T-helper 2 cell treated with Interferon-gamma antibody and Interleukin-4, amounts not matched to agents 5 μg/mL and 100 μg/mL, for 36 hours (primary cell): ENCODE data around the gene TDRD9.

Experiments used
- DNase-seq: peaks from one replicate; pipeline ENCODE4 v3.0.0; 2021; ENCODE audit warnings: low spot score
- H3K27ac Mint-ChIP-seq: one replicate; pipeline ENCODE4 v1.8.0; 2021; ENCODE audit warnings: mild to moderate bottlenecking, mixed read lengths
- H3K27me3 Mint-ChIP-seq: one replicate; pipeline ENCODE4 v1.8.0; 2021; ENCODE audit warnings: low read depth, mixed read lengths
- H3K36me3 Mint-ChIP-seq: one replicate; pipeline ENCODE4 v1.8.0; 2021; ENCODE audit warnings: low read depth, mixed read lengths
- H3K4me1 Mint-ChIP-seq: one replicate; pipeline ENCODE4 v1.8.0; 2021; ENCODE audit warnings: low read depth, mixed read lengths
- H3K4me3 Mint-ChIP-seq: one replicate; pipeline ENCODE4 v1.8.0; 2022; ENCODE audit warnings: mild to moderate bottlenecking, moderate library complexity, mixed read lengths
- H3K9me3 Mint-ChIP-seq: one replicate; pipeline ENCODE4 v1.8.0; 2021; ENCODE audit warnings: mixed read lengths

The TDRD9 gene

DNA sequence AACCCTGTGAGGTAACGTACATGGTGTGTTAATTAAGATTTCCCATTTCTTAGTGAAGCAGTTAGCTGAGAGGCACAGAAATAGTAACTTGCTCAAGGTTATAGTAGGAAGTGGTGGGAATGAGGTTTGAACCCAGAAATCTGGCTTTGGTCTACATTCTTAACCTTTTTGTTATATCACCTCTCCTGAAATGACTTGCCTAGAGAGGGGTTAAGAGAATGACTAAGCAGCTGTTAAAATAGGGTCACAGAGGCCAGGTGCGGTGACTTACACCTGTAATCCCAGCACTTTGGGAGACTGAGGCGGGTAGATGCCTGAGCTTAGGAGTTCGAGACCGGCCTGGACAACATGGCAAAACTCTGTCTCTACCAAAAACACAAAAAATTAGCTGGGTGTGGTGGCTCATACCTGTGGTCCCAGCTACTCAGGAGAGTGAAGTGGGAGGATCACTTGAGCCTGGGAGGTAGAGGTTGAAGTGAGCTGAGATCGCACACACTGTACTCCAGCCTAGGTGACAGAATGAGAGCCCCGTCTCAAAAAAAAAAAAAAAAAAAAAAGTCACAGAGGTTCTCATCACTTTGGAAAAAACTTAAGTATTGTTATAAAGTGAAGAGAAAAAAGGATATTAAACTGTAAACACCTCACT, 71.7 kb downstream of the TDRD9 start:
- Mint-ChIP-seq H3K36me3 (no peaks in the 10 kb centered on the region), H3K4me1 (peaks cover 2% of the 10 kb centered on the region), H3K27me3 (peaks cover 7% of the 10 kb centered on the region), H3K4me3 (no peak overlapping the region), H3K27ac (no peak overlapping the region), H3K9me3 (no peaks in the 10 kb centered on the region)
- no peak for DNase-seq

DNA sequence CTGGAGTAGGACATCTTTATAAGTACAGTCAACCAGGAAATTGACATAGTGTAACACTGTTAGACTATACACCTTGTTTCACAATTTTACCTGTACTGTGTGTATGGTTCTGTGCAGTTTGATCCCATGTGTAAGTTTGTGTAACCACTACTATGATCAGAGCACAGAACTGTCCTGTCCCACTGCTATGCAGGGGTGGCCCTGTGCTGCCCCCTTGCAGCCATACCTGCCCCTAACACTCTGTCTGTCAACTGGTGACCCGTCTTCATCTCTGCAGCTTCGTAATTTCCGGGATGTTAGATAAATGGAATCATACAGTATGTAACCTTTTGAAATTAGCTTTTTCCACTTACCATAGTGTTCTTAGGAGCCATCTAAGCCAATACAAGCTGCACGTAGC, 72.7 kb downstream of the TDRD9 start:
- Mint-ChIP-seq H3K36me3 (no peaks in the 10 kb centered on the region), H3K27me3 (peaks cover 9% of the 10 kb centered on the region), H3K9me3 (no peaks in the 10 kb centered on the region), H3K4me3 (no peak overlapping the region), H3K4me1 (peaks cover 2% of the 10 kb centered on the region), H3K27ac (no peak overlapping the region)
- no peak for DNase-seq

DNA sequence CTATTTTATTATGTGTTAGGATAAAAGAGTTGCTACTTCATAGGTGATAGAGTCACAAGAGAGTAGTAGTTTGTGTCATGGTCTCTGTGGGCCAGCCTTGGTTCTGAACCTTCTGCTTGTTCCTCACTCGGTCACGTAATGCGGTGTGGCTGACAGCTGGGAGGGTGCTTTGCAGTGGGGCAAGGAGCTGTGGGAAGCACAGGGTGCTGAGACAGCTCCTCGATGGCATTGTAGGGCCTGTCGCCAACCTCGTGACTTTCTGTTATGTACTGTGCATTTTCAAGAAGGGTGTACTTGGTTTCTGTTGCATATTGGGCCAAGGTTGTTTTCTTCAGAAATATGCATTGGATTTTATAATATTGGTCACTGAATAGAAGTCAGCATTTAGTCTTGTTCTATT, 75.4 kb downstream of the TDRD9 start:
- no peak overlapping the region for H3K4me3 Mint-ChIP-seq

DNA sequence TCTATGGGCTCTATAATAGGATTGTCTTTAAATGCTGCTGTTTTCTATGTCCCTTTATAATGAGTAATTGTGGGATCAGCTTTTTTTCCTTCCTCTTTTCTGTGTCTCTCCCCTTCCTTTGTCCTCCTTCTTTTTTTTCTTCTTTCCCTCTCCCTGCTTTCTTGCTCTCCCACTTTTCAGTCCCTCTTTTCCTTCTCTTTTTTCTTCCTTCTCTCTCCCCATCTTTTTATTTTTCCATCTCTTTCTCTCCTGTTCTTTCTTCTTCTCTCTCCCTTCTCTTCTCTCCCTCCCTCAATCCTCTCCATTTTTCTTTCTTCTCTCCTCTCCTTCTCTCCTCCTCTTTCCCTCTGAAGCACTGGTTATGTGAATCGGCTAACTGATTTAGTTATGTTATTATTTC, 76.6 kb downstream of the TDRD9 start:
- Mint-ChIP-seq H3K36me3 (no peaks in the 10 kb centered on the region), H3K27ac (no peak overlapping the region), H3K4me3 (no peak overlapping the region), H3K4me1 (no peaks in the 10 kb centered on the region), H3K27me3 (peaks cover 9% of the 10 kb centered on the region), H3K9me3 (no peaks in the 10 kb centered on the region)
- no peak for DNase-seq

More for the DNA sequence above, 75.4 kb downstream of the TDRD9 start:
- H3K36me3 Mint-ChIP-seq = no peaks in the 10 kb centered on the region
- H3K27me3 Mint-ChIP-seq = peaks cover 9% of the 10 kb centered on the region
- no peaks in the 10 kb centered on the region for H3K9me3 Mint-ChIP-seq
- DNase-seq = no peak
- peaks cover 2% of the 10 kb centered on the region for H3K4me1 Mint-ChIP-seq
- no peak overlapping the region for H3K27ac Mint-ChIP-seq

DNA sequence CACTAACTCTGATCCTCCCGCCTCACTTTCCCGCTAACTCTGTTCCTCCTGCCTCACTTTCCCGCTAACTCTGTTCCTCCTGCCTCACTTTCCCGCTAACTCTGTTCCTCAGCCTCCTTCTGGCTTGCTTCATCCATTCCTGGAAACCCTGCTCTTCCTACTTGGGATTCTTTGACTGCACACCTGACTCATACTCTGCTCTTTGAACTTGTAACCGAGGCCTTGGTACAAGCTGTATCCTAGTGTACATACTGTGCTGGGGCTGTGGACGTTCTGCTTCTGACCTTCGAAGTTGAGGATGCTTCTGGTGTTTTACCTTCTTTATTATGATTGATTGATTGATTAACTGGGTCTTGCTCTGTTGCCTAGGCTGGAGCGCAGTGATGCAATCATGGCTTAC, 77.2 kb downstream of the TDRD9 start:
- Mint-ChIP-seq H3K4me1 (no peaks in the 10 kb centered on the region), H3K27ac (no peak overlapping the region), H3K4me3 (no peak overlapping the region), H3K27me3 (peaks cover 9% of the 10 kb centered on the region), H3K36me3 (no peaks in the 10 kb centered on the region), H3K9me3 (no peaks in the 10 kb centered on the region)
- no peak for DNase-seq

DNA sequence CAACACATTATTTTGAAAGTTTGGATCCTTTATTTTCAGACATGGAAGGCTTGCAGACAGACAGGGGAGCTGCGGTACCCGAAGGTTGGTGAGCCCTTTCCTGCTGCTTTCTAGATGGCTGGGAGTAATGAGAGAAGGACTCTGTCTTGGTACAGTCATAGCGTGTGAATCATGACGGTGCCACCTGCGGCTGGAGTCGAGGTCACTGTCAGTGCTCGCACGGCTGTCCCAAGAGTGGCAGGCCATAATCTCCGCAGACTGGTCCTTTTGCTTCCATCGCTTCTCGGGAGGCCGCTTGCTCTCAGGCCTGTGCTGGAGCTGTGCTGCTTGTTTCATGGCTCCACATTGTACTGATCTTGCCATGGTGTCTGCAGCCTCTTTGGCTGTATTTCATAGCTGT, 78.9 kb downstream of the TDRD9 start:
- no peaks in the 10 kb centered on the region for H3K4me1 Mint-ChIP-seq
- H3K36me3 Mint-ChIP-seq = no peaks in the 10 kb centered on the region
- H3K27ac Mint-ChIP-seq = no peak overlapping the region

DNA sequence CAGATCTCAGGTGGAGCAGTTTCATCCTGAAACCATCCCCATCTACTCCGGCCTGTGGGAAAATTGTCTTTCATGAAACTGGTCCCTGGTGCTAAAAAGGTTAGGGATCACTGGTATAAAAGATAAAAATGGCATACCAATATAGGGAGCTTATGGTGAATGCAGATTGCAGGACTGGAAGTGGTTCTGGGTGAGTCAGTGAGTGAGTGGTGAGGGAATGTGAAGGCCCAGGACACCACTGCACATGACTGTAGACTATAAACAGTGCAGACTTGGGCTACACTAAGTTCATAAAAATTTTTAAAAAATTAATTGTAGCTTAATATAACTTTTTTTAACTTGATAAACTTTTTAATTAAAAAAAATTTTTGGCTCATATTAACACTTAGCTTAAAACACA, 81.0 kb downstream of the TDRD9 start:
- no peaks in the 10 kb centered on the region for H3K4me1 Mint-ChIP-seq
- no peaks in the 10 kb centered on the region for H3K9me3 Mint-ChIP-seq
- no peaks in the 10 kb centered on the region for H3K36me3 Mint-ChIP-seq
- no peak for DNase-seq
- H3K27ac Mint-ChIP-seq = no peak overlapping the region
- H3K4me3 Mint-ChIP-seq = no peak overlapping the region
- peaks cover 5% of the 10 kb centered on the region for H3K27me3 Mint-ChIP-seq

More for the DNA sequence above, 78.9 kb downstream of the TDRD9 start:
- H3K4me3 Mint-ChIP-seq = no peak overlapping the region
- no peaks in the 10 kb centered on the region for H3K9me3 Mint-ChIP-seq
- no peak for DNase-seq
- H3K27me3 Mint-ChIP-seq = peaks cover 5% of the 10 kb centered on the region

DNA sequence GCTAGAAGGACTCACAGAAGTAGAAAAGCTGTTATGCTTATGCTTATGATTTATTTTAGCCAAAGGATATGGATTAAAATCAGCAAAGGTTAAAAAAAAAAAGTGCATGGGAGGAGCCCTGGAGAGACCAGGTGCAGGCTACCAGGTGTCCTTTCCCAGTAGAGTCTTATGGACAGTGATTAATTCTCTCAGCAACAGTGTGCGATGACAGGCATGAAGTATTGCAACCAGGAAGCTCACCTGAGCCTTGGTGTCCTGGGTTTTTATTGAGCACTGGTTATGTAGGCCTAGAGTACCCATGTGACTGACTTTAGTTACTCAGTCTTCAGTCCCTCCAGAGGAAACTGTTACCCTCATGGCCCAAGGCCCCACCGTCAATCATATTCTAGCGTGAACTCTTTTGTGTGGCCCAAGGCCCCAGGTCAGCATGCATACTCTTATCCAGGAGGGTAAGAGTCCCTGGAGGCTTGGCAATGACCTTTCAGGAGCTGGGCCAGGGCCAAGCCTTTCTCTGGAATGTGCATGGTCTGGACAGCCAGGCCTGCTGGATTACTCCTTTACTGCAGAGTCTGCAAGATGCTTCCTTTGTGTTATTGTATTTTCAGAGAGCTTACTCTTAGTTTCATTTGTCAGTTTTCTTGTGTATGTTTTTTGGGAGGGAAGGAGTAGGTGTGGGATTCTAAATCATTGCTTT, 83.7 kb downstream of the TDRD9 start:
- H3K4me3 Mint-ChIP-seq = no peak overlapping the region
- no peaks in the 10 kb centered on the region for H3K36me3 Mint-ChIP-seq
- H3K27me3 Mint-ChIP-seq = peaks cover 12% of the 10 kb centered on the region
- H3K27ac Mint-ChIP-seq = no peak overlapping the region
- no peak for DNase-seq
- H3K9me3 Mint-ChIP-seq = no peaks in the 10 kb centered on the region
- no peaks in the 10 kb centered on the region for H3K4me1 Mint-ChIP-seq

DNA sequence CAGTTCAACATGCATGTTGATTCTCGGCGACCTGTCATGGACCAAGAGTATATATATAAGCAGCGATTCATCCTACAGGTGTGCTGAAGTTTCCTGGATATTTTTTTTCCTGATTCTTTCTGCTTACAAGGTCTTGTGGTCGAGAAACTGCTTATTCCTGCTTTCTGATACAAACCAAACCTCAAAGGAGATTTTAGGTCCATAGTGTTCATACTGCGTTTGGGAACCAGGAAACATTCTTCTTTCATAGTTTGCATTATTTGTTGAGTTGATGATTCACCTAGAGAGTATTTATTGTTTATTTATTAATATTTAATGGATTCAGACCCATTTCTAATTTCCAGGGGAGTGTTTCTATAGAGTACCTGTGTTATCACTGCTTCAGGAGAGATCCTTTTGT, 86.5 kb downstream of the TDRD9 start:
- Mint-ChIP-seq H3K36me3 (no peaks in the 10 kb centered on the region), H3K27ac (no peak overlapping the region), H3K9me3 (no peaks in the 10 kb centered on the region), H3K4me3 (no peak overlapping the region), H3K4me1 (no peaks in the 10 kb centered on the region), H3K27me3 (peaks cover 12% of the 10 kb centered on the region)
- DNase-seq = no peak

DNA sequence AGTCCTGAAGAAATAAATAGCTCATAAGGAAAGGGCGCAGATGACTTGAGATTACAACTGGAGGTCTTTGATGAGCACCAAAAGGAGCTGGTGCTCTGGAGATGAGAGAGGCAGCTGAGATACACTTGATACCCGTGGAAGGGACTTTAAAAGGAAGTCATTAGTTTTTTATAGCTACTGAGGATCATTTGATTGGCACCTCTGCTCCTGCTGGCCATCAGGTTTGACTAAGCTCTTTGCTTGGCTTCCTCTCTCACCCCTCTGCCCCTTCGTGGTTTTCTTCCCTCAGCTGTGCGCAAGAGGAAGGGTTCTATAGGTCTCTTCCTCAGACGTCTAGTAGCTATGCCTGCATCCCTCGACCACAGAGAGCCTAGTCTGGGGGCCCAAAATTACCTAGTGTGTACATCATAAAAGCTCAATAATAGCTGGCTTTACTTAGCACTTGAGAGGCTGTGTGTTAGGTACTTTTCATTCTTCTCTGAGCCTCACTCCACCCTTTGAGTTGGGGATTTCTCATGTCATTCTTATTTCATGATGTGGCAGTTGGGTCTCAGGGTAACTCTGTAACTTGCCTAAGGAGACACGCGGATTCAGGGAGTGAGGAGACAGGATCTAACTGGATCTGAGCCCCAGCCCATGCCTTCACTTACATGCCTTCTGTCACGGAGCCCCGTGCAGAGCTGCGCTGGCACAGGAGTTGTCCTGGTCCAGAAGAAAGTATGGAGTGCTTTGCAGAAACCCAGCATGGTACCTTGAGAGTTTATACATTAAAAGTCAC, 88.8 kb downstream of the TDRD9 start:
- DNase-seq = no peak
- Mint-ChIP-seq H3K27me3 (peaks cover 16% of the 10 kb centered on the region), H3K4me3 (no peak overlapping the region), H3K4me1 (no peaks in the 10 kb centered on the region), H3K36me3 (no peaks in the 10 kb centered on the region), H3K27ac (no peak overlapping the region), H3K9me3 (no peaks in the 10 kb centered on the region)

DNA sequence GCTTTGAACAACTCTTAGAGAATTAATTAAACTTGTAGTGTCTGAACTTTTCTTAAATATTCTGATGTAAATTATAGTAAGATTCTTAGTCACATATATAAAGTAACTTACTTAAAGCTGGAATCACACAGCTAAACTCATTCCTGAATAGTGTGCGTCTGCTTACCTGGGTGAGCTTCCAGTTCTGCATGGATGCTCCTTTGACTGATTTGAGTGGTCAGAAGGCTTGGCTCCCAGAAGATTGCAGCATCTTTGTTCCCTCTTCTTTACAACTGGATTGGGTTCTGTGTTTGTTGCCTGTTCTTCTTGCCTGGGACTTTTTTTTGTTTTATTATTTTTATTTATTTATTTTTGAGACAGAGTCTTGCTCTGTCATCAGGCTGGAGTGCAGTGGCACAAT, 90.8 kb downstream of the TDRD9 start:
- H3K27ac Mint-ChIP-seq = no peak overlapping the region
- peaks cover 16% of the 10 kb centered on the region for H3K27me3 Mint-ChIP-seq
- no peaks in the 10 kb centered on the region for H3K36me3 Mint-ChIP-seq
- no peak overlapping the region for H3K4me3 Mint-ChIP-seq
- no peaks in the 10 kb centered on the region for H3K4me1 Mint-ChIP-seq
- DNase-seq = no peak
- no peaks in the 10 kb centered on the region for H3K9me3 Mint-ChIP-seq

DNA sequence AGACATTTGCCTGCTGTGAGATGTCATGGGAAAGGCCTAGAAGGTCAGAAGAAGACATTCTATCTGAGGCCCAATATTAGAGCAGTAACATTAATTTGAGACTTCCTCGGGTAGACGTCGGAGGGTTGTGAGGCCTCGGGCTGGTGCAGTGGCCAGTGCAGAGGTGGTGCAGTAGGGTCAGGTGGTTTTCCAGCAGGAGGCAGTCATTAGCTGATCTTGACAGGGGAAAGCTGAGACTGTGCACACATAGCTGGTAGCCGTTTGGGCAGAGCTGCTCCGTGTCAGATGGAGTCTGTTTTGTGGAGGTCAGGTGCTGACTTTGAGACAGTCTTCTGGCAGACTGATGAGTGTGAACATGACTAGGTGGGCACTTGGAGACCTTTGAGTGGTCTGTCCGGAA, 91.5 kb downstream of the TDRD9 start:
- Mint-ChIP-seq H3K27ac (no peak overlapping the region), H3K4me3 (no peak overlapping the region), H3K36me3 (no peaks in the 10 kb centered on the region), H3K9me3 (no peaks in the 10 kb centered on the region), H3K4me1 (no peaks in the 10 kb centered on the region), H3K27me3 (peaks cover 16% of the 10 kb centered on the region)
- no peak for DNase-seq

DNA sequence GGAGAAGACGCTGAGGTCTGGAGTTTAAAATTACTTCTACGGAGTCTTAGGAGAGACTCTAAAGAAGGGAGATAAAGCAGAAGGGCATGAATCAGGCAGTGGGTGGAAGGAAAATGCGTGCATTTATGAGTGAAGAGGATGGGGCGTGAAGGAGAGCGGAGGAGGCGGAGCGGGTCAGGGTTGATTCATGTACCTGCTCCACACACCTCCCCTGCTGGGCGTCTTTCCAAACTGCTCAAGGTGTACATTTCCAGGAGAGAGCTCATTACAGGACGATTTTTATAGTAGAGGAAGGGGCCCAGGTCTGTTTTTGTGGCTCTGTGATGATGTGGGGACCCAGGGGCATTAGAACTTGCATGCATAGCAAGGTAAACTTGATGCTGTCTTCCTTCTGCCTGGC, 92.2 kb downstream of the TDRD9 start:
- H3K27ac Mint-ChIP-seq = no peak overlapping the region
- no peak for DNase-seq
- H3K4me3 Mint-ChIP-seq = no peak overlapping the region
- H3K27me3 Mint-ChIP-seq = peaks cover 13% of the 10 kb centered on the region
- H3K4me1 Mint-ChIP-seq = no peaks in the 10 kb centered on the region
- no peaks in the 10 kb centered on the region for H3K9me3 Mint-ChIP-seq
- H3K36me3 Mint-ChIP-seq = no peaks in the 10 kb centered on the region

DNA sequence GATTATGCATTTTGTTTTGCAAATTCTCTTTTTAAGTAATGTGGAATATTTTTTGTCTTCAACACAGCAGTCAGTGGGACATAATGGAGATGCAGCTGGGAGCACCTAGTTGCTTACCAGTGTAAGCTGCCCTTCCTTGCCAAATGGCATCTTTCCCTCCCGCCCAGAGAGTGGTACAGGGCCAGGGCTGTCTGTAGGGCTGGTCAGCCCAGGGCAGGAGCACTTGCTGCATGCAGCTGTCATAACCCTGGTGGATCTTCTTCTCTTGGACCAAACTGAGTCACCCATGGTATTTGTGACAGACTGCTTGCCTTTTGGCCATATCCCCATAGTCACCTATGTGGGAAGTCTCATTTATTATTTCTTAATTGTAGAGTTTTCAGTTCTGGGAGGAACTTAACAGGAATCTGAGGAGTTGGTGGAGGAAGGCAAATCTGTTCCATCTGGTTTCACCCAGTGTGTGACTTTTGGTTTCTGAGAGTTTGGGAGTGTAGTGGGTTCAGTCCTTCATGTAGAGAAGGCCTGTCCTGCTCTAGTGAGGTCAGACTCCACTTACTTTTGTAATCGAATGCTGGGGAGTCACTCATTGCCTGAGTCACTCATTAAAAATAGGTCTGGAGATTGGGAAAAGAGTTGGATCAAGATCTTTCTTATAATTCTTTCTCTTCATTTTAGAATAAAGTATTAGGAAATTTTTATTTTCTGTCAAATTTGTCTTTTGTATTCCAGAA, 95.2 kb downstream of the TDRD9 start:
- H3K4me3 Mint-ChIP-seq = no peak overlapping the region
- DNase-seq = no peak
- no peaks in the 10 kb centered on the region for H3K36me3 Mint-ChIP-seq
- no peaks in the 10 kb centered on the region for H3K9me3 Mint-ChIP-seq
- no peaks in the 10 kb centered on the region for H3K4me1 Mint-ChIP-seq
- no peak overlapping the region for H3K27ac Mint-ChIP-seq
- peaks cover 10% of the 10 kb centered on the region for H3K27me3 Mint-ChIP-seq
